ENCODE measurements around the gene ASAP3.

Gene ASAP3

DNA sequence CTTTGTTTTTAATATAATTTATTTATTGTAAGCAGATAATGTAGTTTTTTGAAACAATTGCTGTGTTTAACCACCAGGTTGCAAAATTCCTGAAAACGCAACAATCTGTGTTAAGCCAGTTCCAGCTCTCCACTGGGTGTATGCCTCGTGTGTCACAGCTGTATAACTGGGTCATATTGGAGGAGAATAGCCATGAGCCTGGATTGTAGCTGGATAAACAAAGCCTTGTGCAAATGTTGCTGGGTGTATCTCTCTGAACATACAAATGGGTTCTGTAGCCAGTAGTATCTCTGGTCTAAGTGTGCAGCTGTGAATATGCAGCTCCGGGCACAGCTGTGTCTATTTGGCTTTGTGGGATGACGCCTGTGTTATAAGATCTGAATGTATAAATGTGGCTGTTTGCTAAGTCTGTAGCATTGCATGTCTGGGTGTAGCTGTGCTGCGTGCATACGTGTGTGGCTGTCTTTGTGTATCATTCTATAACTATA lies 62.2 kb downstream of the ASAP3 start:
- TF ChIP-seq, protein P1, sequence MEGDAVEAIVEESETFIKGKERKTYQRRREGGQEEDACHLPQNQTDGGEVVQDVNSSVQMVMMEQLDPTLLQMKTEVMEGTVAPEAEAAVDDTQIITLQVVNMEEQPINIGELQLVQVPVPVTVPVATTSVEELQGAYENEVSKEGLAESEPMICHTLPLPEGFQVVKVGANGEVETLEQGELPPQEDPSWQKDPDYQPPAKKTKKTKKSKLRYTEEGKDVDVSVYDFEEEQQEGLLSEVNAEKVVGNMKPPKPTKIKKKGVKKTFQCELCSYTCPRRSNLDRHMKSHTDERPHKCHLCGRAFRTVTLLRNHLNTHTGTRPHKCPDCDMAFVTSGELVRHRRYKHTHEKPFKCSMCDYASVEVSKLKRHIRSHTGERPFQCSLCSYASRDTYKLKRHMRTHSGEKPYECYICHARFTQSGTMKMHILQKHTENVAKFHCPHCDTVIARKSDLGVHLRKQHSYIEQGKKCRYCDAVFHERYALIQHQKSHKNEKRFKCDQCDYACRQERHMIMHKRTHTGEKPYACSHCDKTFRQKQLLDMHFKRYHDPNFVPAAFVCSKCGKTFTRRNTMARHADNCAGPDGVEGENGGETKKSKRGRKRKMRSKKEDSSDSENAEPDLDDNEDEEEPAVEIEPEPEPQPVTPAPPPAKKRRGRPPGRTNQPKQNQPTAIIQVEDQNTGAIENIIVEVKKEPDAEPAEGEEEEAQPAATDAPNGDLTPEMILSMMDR (IDR thresholded peaks at IDR 0.05; ENCODE audit: insufficient read depth, low read length, missing control alignments), result peak; percentile 13
- ChIA-PET POLR2A (interaction anchor here (0.8 to 2.4 kb wide), 6 partner anchors 50 to 138 kb away, joined by 3 to 11 read pairs (median 4); partner anchors contain the start of genes ASAP3, HNRNPR and ID3), CTCF (interaction anchor here (1.0 to 5.6 kb wide), 9 partner anchors 12 to 270 kb away, joined by 3 to 43 read pairs (median 4); partner anchors contain the start of genes HNRNPR and RPL11)
- H3K4me3 ChIP-seq (ENCODE audit: low read depth, low read length), result peak overlapping the region; percentile 70; the same call in 1 of the 2 replicates
- no peak for DNase-seq (ENCODE audit: low read depth, low spot score)

DNA sequence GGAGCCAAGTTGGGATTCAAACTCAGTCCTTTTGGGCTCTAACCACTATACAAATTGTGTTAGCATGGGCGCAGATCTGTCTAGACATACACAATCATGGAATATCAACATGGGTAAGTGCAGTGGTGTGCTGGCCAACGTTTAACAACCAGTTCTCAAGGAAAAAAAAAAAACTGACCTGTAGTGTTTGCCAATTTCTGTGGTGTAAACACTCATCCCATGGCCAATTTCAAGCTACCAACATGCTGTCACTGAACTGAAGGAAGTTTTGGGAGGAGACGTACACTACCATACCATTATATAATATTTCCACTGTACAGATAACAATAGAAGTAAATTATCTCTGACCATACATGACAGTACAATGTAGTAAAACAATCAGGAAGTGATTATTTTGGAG lies 62.6 kb downstream of the ASAP3 start:
- TF ChIP-seq, protein P1 (IDR thresholded peaks at IDR 0.05; ENCODE audit: insufficient read depth, low read length, missing control alignments), result no peak
- CTCF ChIA-PET, result interaction anchor here (1.2 to 5.6 kb wide), 6 partner anchors 15 to 123 kb away, joined by 3 to 43 read pairs (median 4); no protein-coding TSS in a partner anchor
- no peak for DNase-seq (ENCODE audit: low read depth, low spot score)

DNA sequence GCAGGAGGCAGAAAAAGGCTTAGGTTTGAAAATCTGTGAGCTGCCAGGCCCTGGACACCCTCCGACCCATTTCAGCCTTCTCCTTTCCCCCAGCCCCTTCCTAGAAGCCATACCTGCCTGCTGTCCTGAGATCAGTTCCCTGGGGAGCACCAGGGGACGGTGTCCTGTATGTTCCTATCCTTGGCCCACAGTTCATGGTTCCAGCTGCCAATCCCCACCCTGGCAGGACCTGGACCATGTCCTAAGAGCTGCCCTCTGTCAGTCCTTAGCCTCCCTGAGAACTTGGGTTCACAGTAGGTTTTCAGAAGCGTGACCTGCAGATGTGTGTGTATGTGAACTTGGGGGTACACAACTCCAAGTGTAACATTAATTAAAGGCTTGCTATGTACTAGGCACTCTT lies 63.2 kb downstream of the ASAP3 start:
- CTCF ChIA-PET, result interaction anchor here (1.2 to 5.6 kb wide), 2 partner anchors 17 to 52 kb away, joined by 3 to 43 read pairs; no protein-coding TSS in a partner anchor
- H3K4me3 ChIP-seq (ENCODE audit: low read depth, low read length), result no peak overlapping the region
- no peak for DNase-seq (ENCODE audit: low read depth, low spot score)
- TF ChIP-seq, protein P1 (IDR thresholded peaks at IDR 0.05; ENCODE audit: insufficient read depth, low read length, missing control alignments), result no peak
- POLR2A ChIA-PET, result interaction anchor here (2.4 kb wide), 1 partner anchor 76 kb away, joined by 11 read pairs; the partner anchor contains the start of gene HNRNPR

More for the DNA sequence above, 62.6 kb downstream of the ASAP3 start:
- no peak overlapping the region for H3K4me3 ChIP-seq (ENCODE audit: low read depth, low read length)
- POLR2A ChIA-PET, result interaction anchor here (0.8 to 2.4 kb wide), 4 partner anchors 54 to 138 kb away, joined by 3 to 11 read pairs (median 4); partner anchors contain the start of genes HNRNPR and ID3

DNA sequence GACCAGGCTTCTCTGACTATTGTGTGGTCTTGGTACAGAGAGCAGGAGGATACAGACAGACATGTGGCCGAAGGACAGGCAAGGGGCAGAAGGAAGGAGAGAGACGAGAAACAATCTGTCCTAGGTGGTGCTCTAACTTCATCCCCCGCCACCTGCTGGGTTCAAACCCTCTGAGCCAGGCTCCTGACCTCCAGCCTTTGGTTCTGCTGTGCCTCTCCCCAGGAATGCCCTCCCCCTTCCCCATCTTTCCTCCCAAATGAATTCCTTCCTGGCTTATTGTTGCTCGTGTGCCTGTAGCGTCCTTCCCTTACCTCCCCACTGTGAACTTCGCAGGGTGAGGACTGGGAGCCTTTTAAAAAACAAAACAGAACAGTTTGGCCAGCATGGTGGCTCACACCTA lies 64.8 kb downstream of the ASAP3 start:
- ChIA-PET CTCF (interaction anchor here (1.1 to 4.0 kb wide), 2 partner anchors 15 to 17 kb away, joined by 3 to 29 read pairs; no protein-coding TSS in a partner anchor), POLR2A (no interaction called here)

DNA sequence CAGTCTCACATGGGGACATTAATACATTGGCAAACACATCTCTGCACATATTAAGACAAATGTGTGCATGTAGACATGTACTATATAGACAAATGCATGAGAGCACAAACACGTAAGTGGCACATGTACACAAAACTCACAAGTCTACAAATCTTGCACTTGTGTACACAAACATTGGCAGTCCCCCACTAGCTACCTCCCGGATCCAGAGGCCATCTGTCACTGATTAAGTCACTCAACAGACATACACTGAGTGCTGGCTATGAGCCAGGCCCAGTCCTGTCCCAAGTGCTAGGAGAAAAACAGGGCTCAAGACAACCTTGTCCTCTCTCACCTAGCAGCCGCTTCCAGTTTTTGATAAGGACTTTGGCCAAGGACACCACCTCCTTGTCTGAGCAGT lies 66.4 kb downstream of the ASAP3 start:
- POLR2A ChIA-PET, result no interaction called here
- CTCF ChIA-PET, result interaction anchor here (1.8 to 4.0 kb wide), 2 partner anchors 13 to 79 kb away, joined by 5 to 29 read pairs; no protein-coding TSS in a partner anchor
- no peak overlapping the region for H3K4me3 ChIP-seq (ENCODE audit: low read depth, low read length)
- TF ChIP-seq, protein P1 (IDR thresholded peaks at IDR 0.05; ENCODE audit: insufficient read depth, low read length, missing control alignments), result no peak
- DNase-seq (ENCODE audit: low read depth, low spot score), result no peak

More for the DNA sequence above, 64.8 kb downstream of the ASAP3 start:
- DNase-seq (ENCODE audit: low read depth, low spot score), result no peak
- no peak overlapping the region for H3K4me3 ChIP-seq (ENCODE audit: low read depth, low read length)
- TF ChIP-seq, protein P1 (IDR thresholded peaks at IDR 0.05; ENCODE audit: insufficient read depth, low read length, missing control alignments), result no peak

DNA sequence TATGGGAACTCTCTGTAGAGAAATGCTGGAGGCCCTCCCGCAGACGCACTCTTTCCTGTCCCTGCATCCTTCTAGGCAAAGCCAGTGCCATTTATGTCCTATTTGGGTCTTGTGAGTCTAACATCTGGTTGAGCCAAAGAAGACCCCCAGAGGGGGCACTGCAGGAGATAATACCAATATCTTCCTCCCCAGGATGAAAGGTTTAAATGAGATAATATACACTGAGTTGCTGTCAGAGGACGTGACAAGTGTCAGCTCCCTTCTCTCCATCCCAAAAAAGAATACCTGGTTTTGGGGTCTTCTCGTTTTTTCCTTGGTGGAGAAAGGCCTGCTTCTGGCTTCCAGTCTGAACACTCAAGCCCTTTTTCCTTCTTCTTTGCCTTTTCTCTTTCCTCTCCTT lies 67.0 kb downstream of the ASAP3 start:
- ChIA-PET POLR2A (no interaction called here), CTCF (interaction anchor here (1.8 to 4.0 kb wide), 2 partner anchors 13 to 80 kb away, joined by 5 to 29 read pairs; no protein-coding TSS in a partner anchor)
- TF ChIP-seq, protein P1 (IDR thresholded peaks at IDR 0.05; ENCODE audit: insufficient read depth, low read length, missing control alignments), result no peak
- DNase-seq (ENCODE audit: low read depth, low spot score), result no peak
- no peak overlapping the region for H3K4me3 ChIP-seq (ENCODE audit: low read depth, low read length)

All from AG04449 (cell line).